ENCODE results near the gene CNPY1.

DNA sequence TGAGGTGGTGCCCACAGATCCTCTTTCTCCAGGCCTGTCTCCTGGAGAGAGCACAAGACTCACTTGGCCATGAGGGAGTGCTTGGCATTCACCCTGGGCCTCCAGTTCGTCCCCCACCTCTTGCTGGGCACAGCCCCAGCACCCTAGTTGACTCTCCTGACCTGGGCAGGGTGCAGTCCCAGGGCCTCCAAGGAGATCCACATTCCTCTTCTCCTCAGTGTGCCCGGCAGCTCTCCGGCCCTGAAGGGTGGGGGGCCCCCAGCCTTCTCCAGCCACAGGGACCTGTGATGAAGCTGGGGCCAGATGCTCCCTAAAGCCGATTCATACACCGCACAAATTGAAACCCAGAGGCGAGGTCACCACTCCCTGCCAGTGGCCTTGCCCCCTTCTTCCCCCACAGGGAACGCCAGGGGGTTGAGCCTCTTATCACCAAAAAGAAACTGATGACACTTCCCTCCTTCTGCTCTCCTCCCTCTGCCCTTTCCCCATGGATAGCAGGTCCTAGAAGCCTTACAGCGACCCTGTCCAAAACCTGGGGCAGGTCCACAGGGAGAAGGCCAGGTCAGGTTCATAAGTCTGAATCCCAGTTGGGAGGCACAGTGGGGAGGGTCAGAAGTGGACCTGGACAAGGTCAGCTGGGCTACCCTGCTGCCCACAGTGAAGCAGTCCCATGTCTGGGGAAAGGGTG lies 85.3 kb downstream of the CNPY1 start:
- TF ChIP-seq, protein P1, sequence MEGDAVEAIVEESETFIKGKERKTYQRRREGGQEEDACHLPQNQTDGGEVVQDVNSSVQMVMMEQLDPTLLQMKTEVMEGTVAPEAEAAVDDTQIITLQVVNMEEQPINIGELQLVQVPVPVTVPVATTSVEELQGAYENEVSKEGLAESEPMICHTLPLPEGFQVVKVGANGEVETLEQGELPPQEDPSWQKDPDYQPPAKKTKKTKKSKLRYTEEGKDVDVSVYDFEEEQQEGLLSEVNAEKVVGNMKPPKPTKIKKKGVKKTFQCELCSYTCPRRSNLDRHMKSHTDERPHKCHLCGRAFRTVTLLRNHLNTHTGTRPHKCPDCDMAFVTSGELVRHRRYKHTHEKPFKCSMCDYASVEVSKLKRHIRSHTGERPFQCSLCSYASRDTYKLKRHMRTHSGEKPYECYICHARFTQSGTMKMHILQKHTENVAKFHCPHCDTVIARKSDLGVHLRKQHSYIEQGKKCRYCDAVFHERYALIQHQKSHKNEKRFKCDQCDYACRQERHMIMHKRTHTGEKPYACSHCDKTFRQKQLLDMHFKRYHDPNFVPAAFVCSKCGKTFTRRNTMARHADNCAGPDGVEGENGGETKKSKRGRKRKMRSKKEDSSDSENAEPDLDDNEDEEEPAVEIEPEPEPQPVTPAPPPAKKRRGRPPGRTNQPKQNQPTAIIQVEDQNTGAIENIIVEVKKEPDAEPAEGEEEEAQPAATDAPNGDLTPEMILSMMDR (IDR thresholded peaks at IDR 0.05): no peak
- TF ChIP-seq POLR2AphosphoS5 (IDR thresholded peaks at IDR 0.05) (no peak), POLR2A (IDR thresholded peaks at IDR 0.05) (no peak)
